ENCODE measurements around the gene LIMS1. TPM values are rescaled to one million over a fixed set of nuclear protein-coding genes. Genes with fewer than 3 reads are reported as not detected.
A peak's percentile ranks its signal among the peaks of the same experiment; 100 is the strongest.
"Not testable (repeated sequence)": the region's sequence is repeated elsewhere in the genome, so short reads cannot be mapped to it uniquely, and the experiment has no call there.

Gene LIMS1
- total RNA-seq, 1 experiment from 2014 or later = 42.8 TPM

GRCh38 chr2:108707300-108707699, 173.0 kb downstream of the LIMS1 start:
- no peak for DNase-seq (ENCODE audit: low read depth, low spot score)
- in situ Hi-C loops (cut with HindIII; ENCODE audit: low pct_unique_long_range_greater_than_20kb, low sequenced_read_pairs) = no loop called here

- DNase-seq (ENCODE audit: low read depth, low spot score); in situ Hi-C loops (cut with HindIII; ENCODE audit: low pct_unique_long_range_greater_than_20kb, low sequenced_read_pairs): not testable (repeated sequence)
Observed at GRCh38 chr2:108716971-108717370, 182.7 kb downstream of the LIMS1 start.

- in situ Hi-C loops (cut with HindIII; ENCODE audit: low pct_unique_long_range_greater_than_20kb, low sequenced_read_pairs) = no loop called here
- peak; percentile 95 for DNase-seq (ENCODE audit: low read depth, low spot score)
Observed at GRCh38 chr2:108719149-108720044, 185.1 kb downstream of the LIMS1 start, which contains the start of gene RANBP2. Gene RANBP2, plus strand, starts transcription at chr2:108719482. Its CDS starts 125 bp downstream, at chr2:108719607.

- DNase-seq (ENCODE audit: low read depth, low spot score); in situ Hi-C loops (cut with HindIII; ENCODE audit: low pct_unique_long_range_greater_than_20kb, low sequenced_read_pairs): not testable (repeated sequence)
Observed at GRCh38 chr2:108726048-108726447, 191.8 kb downstream of the LIMS1 start.

- in situ Hi-C loops (cut with HindIII; ENCODE audit: low pct_unique_long_range_greater_than_20kb, low sequenced_read_pairs); DNase-seq (ENCODE audit: low read depth, low spot score): not testable (repeated sequence)
Observed at GRCh38 chr2:108734656-108735055, 200.4 kb downstream of the LIMS1 start.

Small RNA genes within 50 kb of the gene (small RNA-seq; reads per million reads assigned to genes)
- 0 reads per million in 2 experiments for gene AC010095.1

Other genes starting within 250 kb of the LIMS1 start
- 5.0 and 10.7 TPM in 2 replicates for gene SULT1C2, start 245.6 kb upstream of the LIMS1 start, total RNA-seq (2014; rRNA removed; shearing (Covaris generic))
- gene SULT1C4, start 156.5 kb upstream of the LIMS1 start, total RNA-seq (2014; rRNA removed; shearing (Covaris generic)) = not detected in 2 replicates
- gene GCC2, start 85.3 kb upstream of the LIMS1 start, total RNA-seq (2014; rRNA removed; shearing (Covaris generic)) = 16.4 and 24.7 TPM in 2 replicates
- gene RANBP2, start 185.0 kb downstream of the LIMS1 start, total RNA-seq (2014; rRNA removed; shearing (Covaris generic)) = 44.4 and 50.5 TPM in 2 replicates

Data from SK-MEL-5 (cell line).